Neuronal stem cell (in vitro differentiated cells): ENCODE results near the gene TBX5.

Experiments
- DNase-seq: peaks from one replicate; pipeline ENCODE4 v3.0.0-alpha.2; 2013; ENCODE audit warnings: low spot score
- H2AFZ ChIP-seq: one replicate; pipeline ENCODE4 v1.6.1; 2013; ENCODE audit warnings: mild to moderate bottlenecking, low read length, inconsistent platforms
- H2AK5ac ChIP-seq: 2 replicates; pipeline ENCODE4 v1.6.1; 2013; ENCODE audit warnings: low read depth, mild to moderate bottlenecking, inconsistent platforms, low read length, moderate library complexity, mixed read lengths
- H2BK120ac ChIP-seq: 2 replicates; pipeline ENCODE4 v1.6.1; 2013; ENCODE audit warnings: low read depth, mild to moderate bottlenecking, inconsistent platforms, low read length, moderate library complexity, mixed read lengths
- H2BK12ac ChIP-seq: one replicate; pipeline ENCODE4 v1.6.1; 2013; ENCODE audit warnings: low read length, inconsistent platforms
- H2BK15ac ChIP-seq: 2 replicates; pipeline ENCODE4 v1.6.1; 2013; ENCODE audit warnings: mild to moderate bottlenecking, low read length, inconsistent platforms, mixed read lengths
- H2BK5ac ChIP-seq: one replicate; pipeline ENCODE4 v1.6.1; 2013; ENCODE audit warnings: inconsistent platforms, mild to moderate bottlenecking, low read length, moderate library complexity
- H3K14ac ChIP-seq: one replicate; pipeline ENCODE4 v1.6.1; 2013; ENCODE audit warnings: low read length, inconsistent platforms
- H3K18ac ChIP-seq: 2 replicates; pipeline ENCODE4 v1.6.1; 2013; ENCODE audit warnings: low read length, inconsistent platforms
- H3K23ac ChIP-seq: 2 replicates; pipeline ENCODE4 v1.6.1; 2013; ENCODE audit warnings: low read depth, mild to moderate bottlenecking, mixed read lengths, low read length, inconsistent platforms; ENCODE audit not compliant: poor library complexity
- H3K27ac ChIP-seq: replicated peaks from 3 replicates; pipeline ENCODE4 v1.5.1; 2013; ENCODE audit warnings: low read length, inconsistent platforms
- H3K27me3 ChIP-seq, 3 experiments: 2 replicates each; pipeline ENCODE4 v1.6.1; 2013; ENCODE audit warnings: low read length in 3 of 3, mild to moderate bottlenecking in 2 of 3, inconsistent platforms in 1 of 3, low read depth in 1 of 3, mixed read lengths in 1 of 3, moderate library complexity in 1 of 3; ENCODE audit not compliant: control insufficient read depth in 3 of 3, insufficient read depth in 3 of 3
- H3K36me3 ChIP-seq, 2 donors: replicated peaks in 1 of 2; 2 replicates each; pipeline ENCODE4 v1.6.1; 2013; ENCODE audit warnings: low read length in 2 of 2; ENCODE audit not compliant: control insufficient read depth in 2 of 2, insufficient read depth in 2 of 2
- H3K4ac ChIP-seq: 2 replicates; pipeline ENCODE4 v1.6.1; 2013; ENCODE audit warnings: inconsistent platforms, mild to moderate bottlenecking, low read length, moderate library complexity
- H3K4me1 ChIP-seq, 2 donors: 1 replicate in 1 of 2; 2 replicates in 1 of 2; pipeline ENCODE4 v1.6.1; 2013; ENCODE audit warnings: low read length in 2 of 2, low read depth in 1 of 2; ENCODE audit not compliant: control insufficient read depth in 2 of 2, insufficient read depth in 1 of 2
- H3K4me2 ChIP-seq: one replicate; pipeline ENCODE4 v1.6.1; 2013; ENCODE audit warnings: mild to moderate bottlenecking, low read length, inconsistent platforms; ENCODE audit not compliant: insufficient read depth, poor library complexity, severe bottlenecking
- H3K4me3 ChIP-seq, 2 donors: 2 replicates each; pipeline ENCODE4 v1.5.1; 2013; ENCODE audit warnings: low read length in 2 of 2, mild to moderate bottlenecking in 2 of 2, inconsistent platforms in 1 of 2, moderate library complexity in 1 of 2
- H3K79me1 ChIP-seq: one replicate; pipeline ENCODE4 v1.6.1; 2013; ENCODE audit warnings: low read depth, mild to moderate bottlenecking, inconsistent platforms, low read length, moderate library complexity
- H3K9ac ChIP-seq: one replicate; pipeline ENCODE4 v1.6.1; 2013; ENCODE audit warnings: mild to moderate bottlenecking, low read depth, low read length, inconsistent platforms; ENCODE audit not compliant: poor library complexity
- H3K9me3 ChIP-seq, 2 donors: replicated peaks in 1 of 2; 2 replicates each; pipeline versions ENCODE3 to v1.6.1; 2013; ENCODE audit warnings: low read length in 2 of 2, mild to moderate bottlenecking in 2 of 2, inconsistent platforms in 1 of 2, low read depth in 1 of 2, mixed read lengths in 1 of 2, moderate library complexity in 1 of 2; ENCODE audit not compliant: control insufficient read depth in 2 of 2, insufficient read depth in 1 of 2
- H4K8ac ChIP-seq: one replicate; pipeline ENCODE4 v1.6.1; 2013; ENCODE audit warnings: low read depth, mild to moderate bottlenecking, inconsistent platforms, low read length, moderate library complexity
- H4K91ac ChIP-seq: one replicate; pipeline ENCODE4 v1.6.1; 2013; ENCODE audit warnings: low read length, low read depth, mild to moderate bottlenecking, inconsistent platforms; ENCODE audit not compliant: poor library complexity
- WGBS, 2 donors: extraction: QIAGEN DNeasy Blood & Tissue Kit; methylation state at CpG; one replicate each; pipeline ENCODE4 v1.1.7; 2013; ENCODE audit warnings: missing lambda C conversion rate in 2 of 2, mixed read lengths in 1 of 2; ENCODE audit not compliant: insufficient read length in 2 of 2, insufficient replicate concordance in 1 of 2; ENCODE audit errors: extremely low coverage in 2 of 2; 5-methylcytosine and 5-hydroxymethylcytosine counted together

Gene TBX5

GRCh38 chr12:114342656-114343055 lies 63.3 kb downstream of the TBX5 start:
- Histone ChIP-seq H3K18ac (no peak overlapping the region), H2BK5ac (no peak overlapping the region), H3K79me1 (no peaks in the 10 kb centered on the region), H2BK120ac (no peak overlapping the region), H3K4ac (no peak overlapping the region), H3K23ac (no peak overlapping the region), H3K36me3 (no peaks in the 10 kb centered on the region), H4K91ac (no peak overlapping the region), H2BK15ac (no peak overlapping the region), H3K27me3 (no peaks in the 10 kb centered on the region), H3K27ac (no peak overlapping the region), H2AFZ (no peak overlapping the region), H3K14ac (no peak overlapping the region), H3K9ac (no peak overlapping the region), H4K8ac (no peak overlapping the region), H3K4me3 (no peak overlapping the region), H2BK12ac (no peak overlapping the region), H3K4me2 (no peak overlapping the region), H3K4me1 (no peaks in the 10 kb centered on the region), H3K9me3 (no peaks in the 10 kb centered on the region), H2AK5ac (no peak overlapping the region)
- no CpG with 5 or more reads among the region's 5 CpGs for WGBS, 2 donors
- no peak for DNase-seq

GRCh38 chr12:114341635-114342034 lies 64.3 kb downstream of the TBX5 start:
- Histone ChIP-seq H2BK5ac (no peak overlapping the region), H3K36me3 (no peaks in the 10 kb centered on the region), H3K9ac (no peak overlapping the region), H3K4me2 (no peak overlapping the region), H4K8ac (no peak overlapping the region), H2BK12ac (no peak overlapping the region), H3K4me1 (no peaks in the 10 kb centered on the region), H3K4me3 (no peak overlapping the region), H3K9me3 (no peaks in the 10 kb centered on the region), H3K4ac (no peak overlapping the region), H4K91ac (no peak overlapping the region), H3K27ac (no peak overlapping the region), H3K14ac (no peak overlapping the region), H3K23ac (no peak overlapping the region), H2BK15ac (no peak overlapping the region), H3K79me1 (no peaks in the 10 kb centered on the region), H2AFZ (no peak overlapping the region), H3K27me3 (no peaks in the 10 kb centered on the region), H2AK5ac (no peak overlapping the region), H2BK120ac (no peak overlapping the region), H3K18ac (no peak overlapping the region)
- WGBS, 2 donors = no CpG with 5 or more reads among the region's 6 CpGs
- no peak for DNase-seq

GRCh38 chr12:114340231-114340630 lies 65.7 kb downstream of the TBX5 start:
- Histone ChIP-seq H3K23ac (no peak overlapping the region), H3K4me1 (peaks cover 0 to 6% of the 10 kb centered on the region in 2 donors), H3K18ac (no peak overlapping the region), H3K14ac (no peak overlapping the region), H3K27ac (no peak overlapping the region), H3K4me2 (no peak overlapping the region), H2BK12ac (no peak overlapping the region), H2BK120ac (no peak overlapping the region), H2AFZ (no peak overlapping the region), H3K4ac (no peak overlapping the region), H2BK15ac (no peak overlapping the region), H3K79me1 (no peaks in the 10 kb centered on the region), H4K8ac (no peak overlapping the region), H2AK5ac (no peak overlapping the region), H2BK5ac (no peak overlapping the region), H3K27me3 (no peaks in the 10 kb centered on the region), H3K9me3 (no peaks in the 10 kb centered on the region), H3K36me3 (no peaks in the 10 kb centered on the region), H4K91ac (no peak overlapping the region), H3K9ac (no peak overlapping the region), H3K4me3 (no peak overlapping the region)
- no CpG with 5 or more reads among the region's 3 CpGs for WGBS, 2 donors
- no peak for DNase-seq

- Histone ChIP-seq H2AK5ac (no peak overlapping the region), H3K36me3 (no peaks in the 10 kb centered on the region), H3K14ac (no peak overlapping the region), H2AFZ (no peak overlapping the region), H3K23ac (no peak overlapping the region), H3K4me1 (peaks cover 0 to 6% of the 10 kb centered on the region in 2 donors), H3K18ac (no peak overlapping the region), H3K27me3 (no peaks in the 10 kb centered on the region), H3K9me3 (no peaks in the 10 kb centered on the region), H3K79me1 (no peaks in the 10 kb centered on the region), H4K8ac (no peak overlapping the region), H2BK120ac (no peak overlapping the region), H3K4ac (no peak overlapping the region), H3K4me3 (no peak overlapping the region), H2BK12ac (no peak overlapping the region), H3K4me2 (no peak overlapping the region), H3K9ac (no peak overlapping the region), H2BK5ac (no peak overlapping the region), H3K27ac (no peak overlapping the region), H2BK15ac (no peak overlapping the region), H4K91ac (no peak overlapping the region)
- WGBS, 2 donors = no CpG with 5 or more reads among the region's 2 CpGs
- DNase-seq = no peak
Observed at GRCh38 chr12:114339626-114340025, 66.3 kb downstream of the TBX5 start.
